Measurements from ENCODE around the gene PXDN.
"Not testable (repeated sequence)": the region's sequence is repeated elsewhere in the genome, so short reads cannot be mapped to it uniquely, and the experiment has no call there.

Gene PXDN

DNA sequence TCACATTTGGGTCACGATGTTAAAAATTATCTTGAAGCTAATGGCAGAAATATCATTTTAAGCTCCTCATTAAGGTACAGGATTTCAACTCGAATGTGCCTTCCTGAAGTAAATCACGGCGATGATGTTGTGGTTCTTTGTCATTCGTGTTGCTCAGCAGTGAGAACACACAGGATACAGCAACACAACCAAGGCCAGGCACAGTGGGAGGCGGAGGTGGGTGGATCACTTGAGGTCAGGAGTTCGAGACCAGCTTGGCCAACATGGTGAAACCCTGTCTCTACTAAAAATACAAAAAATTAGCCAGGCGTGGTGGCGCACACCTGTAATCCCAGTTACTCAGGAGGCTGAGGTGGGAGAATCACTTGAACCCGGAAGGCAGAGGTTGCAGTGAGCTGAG is 43.9 kb downstream of the PXDN start:
- H3K27me3 Mint-ChIP-seq; H3K4me3 Mint-ChIP-seq; ATAC-seq (replicated peaks); DNase-seq; H3K36me3 Mint-ChIP-seq (ENCODE audit: insufficient read depth); H3K4me1 Mint-ChIP-seq (ENCODE audit: low read depth in 2 of 2); H3K27ac Mint-ChIP-seq: not testable (repeated sequence)
- peaks cover 6 to 16% of the 10 kb centered on the region in 2 donors for H3K9me3 Mint-ChIP-seq

DNA sequence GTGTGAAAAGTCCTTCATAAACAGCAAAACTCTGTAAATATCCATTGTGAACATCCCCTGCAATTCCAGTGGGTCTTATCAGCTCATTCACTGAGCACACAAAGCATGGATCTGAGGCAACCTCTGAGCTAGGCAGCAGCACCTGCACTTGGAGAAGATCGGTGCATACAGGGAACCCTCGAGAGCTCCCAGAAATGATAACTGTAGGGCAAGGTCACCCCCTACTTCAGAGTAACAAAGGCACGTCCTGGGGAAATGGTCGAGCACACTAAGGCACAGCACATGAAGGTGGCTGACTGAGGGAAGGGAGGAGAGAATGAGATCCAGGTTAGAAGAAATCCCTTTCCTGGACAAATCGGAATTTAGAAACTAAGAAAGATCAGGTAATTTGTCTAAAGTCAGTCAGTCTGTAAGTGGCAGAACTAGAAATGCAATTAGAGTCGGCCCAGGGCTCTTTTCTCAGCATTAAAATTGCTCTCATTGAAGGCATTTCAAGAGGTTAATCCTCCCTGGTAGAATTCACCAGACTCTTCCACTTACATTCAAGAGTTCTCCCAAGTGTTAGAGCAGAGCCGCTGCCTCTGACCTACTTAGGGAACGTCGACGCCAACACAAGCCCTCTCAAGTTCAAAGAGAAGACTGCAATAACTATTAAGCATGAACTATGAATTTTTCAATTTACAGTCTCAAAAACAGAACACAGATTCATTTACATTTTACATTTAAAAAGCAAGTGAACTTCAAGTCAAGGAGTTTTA is 45.9 kb downstream of the PXDN start:
- no peaks in the 10 kb centered on the region for H3K36me3 Mint-ChIP-seq (ENCODE audit: insufficient read depth)

DNA sequence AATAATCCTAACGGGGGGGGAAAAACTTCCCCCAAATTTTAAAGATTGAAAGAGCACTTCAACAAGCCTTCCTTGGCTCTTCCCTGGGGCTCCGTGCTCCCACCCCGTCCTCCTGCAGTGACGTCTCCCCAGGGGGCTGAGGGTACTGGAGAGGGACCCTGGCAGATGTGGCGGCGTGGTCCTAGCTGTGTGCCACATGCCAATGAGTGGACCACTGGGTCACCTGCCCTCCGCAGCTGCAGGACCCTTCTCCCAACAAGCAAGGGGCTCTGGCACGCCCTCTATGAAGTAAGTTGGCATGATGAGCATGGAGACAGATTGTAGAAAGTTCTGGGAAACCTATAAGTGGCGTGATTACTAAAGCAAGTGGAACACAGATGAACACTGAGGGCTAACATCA is 46.7 kb downstream of the PXDN start:
- H3K27ac Mint-ChIP-seq, result no peak overlapping the region
- no peak overlapping the region for H3K4me3 Mint-ChIP-seq
- no peaks in the 10 kb centered on the region for H3K4me1 Mint-ChIP-seq (ENCODE audit: low read depth in 2 of 2)
- DNase-seq (no peak), ATAC-seq (replicated peaks) (no peak)
- H3K27me3 Mint-ChIP-seq, result no peaks in the 10 kb centered on the region
- no peaks in the 10 kb centered on the region for H3K36me3 Mint-ChIP-seq (ENCODE audit: insufficient read depth)
- H3K9me3 Mint-ChIP-seq, result peaks cover 6 to 16% of the 10 kb centered on the region in 2 donors

More for the DNA sequence above, 45.9 kb downstream of the PXDN start:
- DNase-seq, result no peak
- Mint-ChIP-seq H3K27me3 (no peaks in the 10 kb centered on the region), H3K4me1 (ENCODE audit: low read depth in 2 of 2) (no peaks in the 10 kb centered on the region), H3K9me3 (peaks cover 6 to 16% of the 10 kb centered on the region in 2 donors), H3K27ac (no peak overlapping the region), H3K4me3 (no peak overlapping the region)
- ATAC-seq (replicated peaks), result no peak

DNA sequence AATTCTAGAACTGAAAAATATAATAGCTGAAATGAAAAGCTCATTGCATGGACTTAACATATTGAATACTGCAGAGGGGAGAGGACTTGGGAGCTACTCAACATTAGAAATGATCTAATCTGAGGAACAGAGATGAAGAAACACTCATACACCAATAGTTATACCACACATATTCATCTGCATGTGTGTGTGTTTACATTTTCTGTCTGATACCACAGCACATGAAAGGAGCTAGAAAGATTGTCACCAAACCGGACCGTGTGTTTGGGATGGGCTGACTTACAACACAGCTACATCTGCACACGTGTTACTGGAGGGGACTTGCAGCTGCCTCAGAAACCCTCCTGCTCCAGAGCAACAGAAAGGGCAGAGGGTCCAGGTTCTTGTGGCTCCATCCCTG is 47.8 kb downstream of the PXDN start:
- no peak overlapping the region for H3K4me3 Mint-ChIP-seq

DNA sequence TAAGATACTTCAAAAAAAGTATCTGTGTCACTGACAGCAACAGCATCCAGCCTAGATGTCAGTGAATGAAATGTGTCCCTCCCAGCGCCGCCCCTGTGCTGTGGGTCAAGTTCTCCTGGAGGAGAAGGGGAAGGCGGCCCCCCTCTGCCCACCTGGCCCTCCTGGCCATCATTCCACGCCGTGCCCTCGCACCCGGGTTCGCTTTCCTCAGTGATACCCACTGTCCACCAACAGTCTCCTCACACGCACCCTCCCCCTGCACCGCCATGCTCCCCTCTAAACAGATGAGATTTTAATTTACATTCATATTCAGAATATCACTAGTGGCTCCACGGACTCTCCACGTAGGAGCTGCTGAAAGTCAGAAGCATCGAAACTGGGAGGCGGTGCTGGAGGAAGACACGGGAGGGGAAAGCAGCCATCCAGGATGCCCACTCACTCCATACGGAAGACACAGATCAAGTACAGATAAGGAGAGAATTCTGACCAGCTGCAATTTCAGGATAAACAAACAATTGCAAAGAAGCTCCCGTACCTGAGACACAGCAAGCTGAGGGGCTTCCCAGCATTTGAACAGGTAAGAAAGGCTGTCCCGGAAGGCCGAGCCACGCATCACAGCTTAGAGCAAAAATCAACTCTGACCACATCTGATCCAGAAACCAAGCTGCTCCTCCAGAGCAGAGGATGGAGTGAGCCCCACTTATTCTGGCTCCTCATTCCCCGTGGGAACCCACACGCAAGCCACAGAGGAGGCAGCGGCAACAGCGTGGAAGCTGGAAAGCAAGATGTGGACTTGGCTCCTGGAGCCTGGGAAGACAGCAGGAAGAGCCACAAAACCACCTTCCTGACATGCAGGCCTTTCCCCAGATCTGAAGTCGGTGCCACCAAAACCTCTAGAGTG is 49.7 kb downstream of the PXDN start:
- peaks cover 6 to 16% of the 10 kb centered on the region in 2 donors for H3K9me3 Mint-ChIP-seq
- H3K27me3 Mint-ChIP-seq, result no peaks in the 10 kb centered on the region
- ATAC-seq (replicated peaks) (no peak), DNase-seq (no peak)
- H3K4me1 Mint-ChIP-seq (ENCODE audit: low read depth in 2 of 2), result no peaks in the 10 kb centered on the region
- H3K36me3 Mint-ChIP-seq (ENCODE audit: insufficient read depth), result no peaks in the 10 kb centered on the region
- no peak overlapping the region for H3K4me3 Mint-ChIP-seq
- H3K27ac Mint-ChIP-seq, result no peak overlapping the region

More for the DNA sequence above, 47.8 kb downstream of the PXDN start:
- Mint-ChIP-seq H3K27me3 (no peaks in the 10 kb centered on the region), H3K27ac (no peak overlapping the region), H3K9me3 (peaks cover 6 to 16% of the 10 kb centered on the region in 2 donors), H3K4me1 (ENCODE audit: low read depth in 2 of 2) (no peaks in the 10 kb centered on the region), H3K36me3 (ENCODE audit: insufficient read depth) (no peaks in the 10 kb centered on the region)
- ATAC-seq (replicated peaks) (no peak), DNase-seq (no peak)

DNA sequence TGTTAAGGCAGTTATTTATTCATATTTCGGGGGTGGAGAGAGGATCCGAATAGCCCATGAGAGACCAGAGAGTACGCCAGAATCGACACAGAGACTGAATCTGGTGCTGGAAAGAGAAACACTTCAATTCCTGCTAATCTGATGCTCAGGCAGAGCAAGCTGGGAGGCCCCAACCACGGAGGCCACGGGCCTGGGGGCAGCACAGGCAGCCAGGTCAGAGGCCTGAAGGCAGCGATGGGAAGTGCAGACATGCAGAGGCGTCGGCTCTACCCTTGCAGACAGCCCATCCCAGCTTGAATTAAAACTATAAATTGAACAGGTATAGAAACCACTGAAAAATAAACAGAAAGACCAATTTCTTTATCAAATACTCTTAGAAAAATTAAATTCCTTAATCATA is 50.6 kb downstream of the PXDN start:
- DNase-seq, result no peak
- Mint-ChIP-seq H3K27me3 (no peaks in the 10 kb centered on the region), H3K27ac (no peak overlapping the region), H3K36me3 (ENCODE audit: insufficient read depth) (no peaks in the 10 kb centered on the region), H3K4me1 (ENCODE audit: low read depth in 2 of 2) (no peaks in the 10 kb centered on the region), H3K4me3 (no peak overlapping the region), H3K9me3 (peaks cover 6 to 16% of the 10 kb centered on the region in 2 donors)
- ATAC-seq (replicated peaks), result no peak

DNA sequence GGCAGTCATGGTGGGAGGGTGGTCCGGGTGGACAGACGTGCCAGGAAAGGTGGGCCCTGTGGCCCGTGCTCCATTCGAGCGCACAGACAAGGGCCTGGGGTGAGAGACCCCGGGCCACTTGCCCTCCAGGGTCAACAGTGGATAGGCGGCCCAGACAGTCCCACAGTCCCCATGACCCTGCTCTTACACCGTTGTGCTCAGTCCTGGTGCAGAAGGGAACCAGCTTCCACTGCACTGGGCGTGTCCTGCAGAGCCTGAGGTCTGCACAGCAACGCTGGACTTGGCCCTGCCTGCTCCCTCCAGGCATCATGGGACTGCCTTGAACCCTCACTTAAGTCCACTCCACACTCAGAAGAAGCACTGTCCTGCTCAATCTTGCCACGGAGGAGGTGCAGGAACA is 52.0 kb downstream of the PXDN start:
- Mint-ChIP-seq H3K4me1 (ENCODE audit: low read depth in 2 of 2) (no peaks in the 10 kb centered on the region), H3K9me3 (peaks cover 4 to 7% of the 10 kb centered on the region in 2 donors), H3K27me3 (no peaks in the 10 kb centered on the region), H3K27ac (no peak overlapping the region), H3K4me3 (no peak overlapping the region), H3K36me3 (ENCODE audit: insufficient read depth) (no peaks in the 10 kb centered on the region)
- DNase-seq, result no peak
- ATAC-seq (replicated peaks), result no peak

DNA sequence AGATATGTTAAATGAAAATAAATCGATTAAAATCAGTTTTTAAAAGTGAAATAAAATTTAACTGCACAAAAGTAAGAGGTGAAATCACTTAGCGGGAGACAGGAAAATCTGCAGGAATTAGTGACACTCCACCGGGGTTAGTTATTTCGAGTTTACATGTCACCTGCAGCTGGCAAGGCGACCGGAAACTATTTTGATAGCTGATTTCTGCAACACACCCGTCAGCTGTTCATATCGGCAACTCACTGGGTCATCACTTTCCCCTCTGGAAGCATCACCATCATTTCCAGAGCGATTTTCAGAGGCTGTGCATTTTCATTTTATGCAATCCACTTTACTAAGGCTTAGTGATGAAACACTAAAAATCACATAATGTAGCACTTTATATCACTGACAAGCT is 52.9 kb downstream of the PXDN start:
- ATAC-seq (replicated peaks), result no peak
- no peaks in the 10 kb centered on the region for H3K4me1 Mint-ChIP-seq (ENCODE audit: low read depth in 2 of 2)
- H3K27me3 Mint-ChIP-seq, result peaks cover 5 to 7% of the 10 kb centered on the region in 2 donors
- H3K4me3 Mint-ChIP-seq, result no peak overlapping the region
- no peaks in the 10 kb centered on the region for H3K36me3 Mint-ChIP-seq (ENCODE audit: insufficient read depth)
- DNase-seq, result no peak
- peaks cover 3 to 9% of the 10 kb centered on the region in 2 donors for H3K9me3 Mint-ChIP-seq
- H3K27ac Mint-ChIP-seq, result no peak overlapping the region

DNA sequence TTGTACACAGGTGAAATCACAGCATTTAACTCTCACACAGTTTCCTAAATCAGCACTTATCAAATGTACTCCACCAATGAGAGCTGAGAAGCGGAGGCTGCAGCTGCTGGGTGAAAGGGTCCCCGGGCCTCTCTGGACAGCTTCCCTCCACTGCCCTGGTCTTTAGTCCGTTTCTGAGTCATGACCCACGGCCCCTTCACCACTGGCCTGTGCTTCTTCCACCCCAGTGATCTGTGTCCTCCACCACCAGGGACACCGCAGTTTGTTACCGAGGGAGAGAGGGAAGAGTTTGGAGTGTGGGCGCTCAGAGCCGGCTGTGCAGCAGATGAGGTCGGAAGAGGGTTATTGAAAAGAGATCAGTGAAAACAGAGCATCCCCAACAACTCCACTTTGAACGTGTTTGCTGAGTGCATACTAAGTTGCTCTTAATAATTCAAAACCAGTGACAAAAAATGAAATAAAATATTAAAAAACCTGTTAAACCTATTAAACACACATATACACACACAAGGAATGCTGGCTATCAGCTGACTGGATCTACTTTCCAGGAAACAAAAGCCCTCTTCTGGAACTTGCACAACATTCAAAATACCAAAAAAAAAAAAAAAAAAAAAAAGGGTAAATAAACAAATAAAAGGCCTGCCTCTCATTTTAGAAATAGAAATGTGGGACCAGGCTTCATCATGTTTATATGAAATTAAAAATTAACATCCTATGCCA is 54.1 kb downstream of the PXDN start:
- DNase-seq, result no peak
- no peaks in the 10 kb centered on the region for H3K4me1 Mint-ChIP-seq (ENCODE audit: low read depth in 2 of 2)
- no peak overlapping the region for H3K4me3 Mint-ChIP-seq
- H3K36me3 Mint-ChIP-seq (ENCODE audit: insufficient read depth), result no peaks in the 10 kb centered on the region
- peaks cover 8 to 11% of the 10 kb centered on the region in 2 donors for H3K27me3 Mint-ChIP-seq
- peaks cover 0 to 5% of the 10 kb centered on the region in 2 donors for H3K9me3 Mint-ChIP-seq
- ATAC-seq (replicated peaks), result no peak
- H3K27ac Mint-ChIP-seq, result no peak overlapping the region

DNA sequence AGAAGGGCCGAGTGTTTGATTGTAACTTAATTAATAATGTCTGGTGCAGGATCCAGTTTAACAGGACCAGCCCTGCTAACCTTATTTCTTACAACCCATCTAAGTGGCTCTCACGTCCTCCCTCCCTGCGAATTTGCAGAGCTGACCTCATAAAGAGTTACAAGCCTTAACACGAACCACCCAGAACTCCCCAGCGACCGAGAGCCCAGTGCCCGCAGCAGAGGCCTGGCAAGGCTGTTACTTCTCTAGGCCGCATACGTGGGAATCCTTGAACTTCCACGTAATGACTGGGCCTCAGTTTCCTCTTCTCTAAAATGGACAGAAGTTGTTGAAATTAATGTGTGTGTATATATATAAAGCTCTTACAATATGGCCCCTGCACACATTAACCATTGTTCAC is 55.5 kb downstream of the PXDN start:
- no peaks in the 10 kb centered on the region for H3K4me1 Mint-ChIP-seq (ENCODE audit: low read depth in 2 of 2)
- no peak overlapping the region for H3K4me3 Mint-ChIP-seq

DNA sequence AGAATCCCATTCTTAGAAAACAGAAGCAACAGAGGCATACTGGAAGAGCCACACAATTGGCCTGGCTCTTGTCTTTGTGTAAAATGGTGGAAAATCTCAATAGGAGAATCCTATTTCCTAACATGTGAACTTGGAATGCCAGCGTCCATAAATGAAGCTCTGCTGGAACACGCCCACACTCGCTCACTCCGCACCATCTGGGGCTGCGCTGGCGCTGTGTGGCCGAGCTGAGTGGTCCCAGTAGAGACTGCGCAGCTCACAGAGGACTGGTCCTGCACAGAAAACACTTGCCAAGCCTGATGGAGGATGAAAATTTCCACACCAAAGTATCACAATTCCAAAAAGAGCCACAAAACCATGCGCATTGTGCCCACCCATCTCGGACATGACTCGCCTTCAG is 56.2 kb downstream of the PXDN start:
- Mint-ChIP-seq H3K36me3 (ENCODE audit: insufficient read depth) (no peaks in the 10 kb centered on the region), H3K4me3 (no peak overlapping the region), H3K4me1 (ENCODE audit: low read depth in 2 of 2) (no peaks in the 10 kb centered on the region), H3K9me3 (peaks cover 0 to 5% of the 10 kb centered on the region in 2 donors), H3K27me3 (peaks cover 8 to 11% of the 10 kb centered on the region in 2 donors), H3K27ac (no peak overlapping the region)
- ATAC-seq (replicated peaks) (no peak), DNase-seq (no peak)

More for the DNA sequence above, 55.5 kb downstream of the PXDN start:
- no peak for ATAC-seq (replicated peaks)
- no peak for DNase-seq
- no peak overlapping the region for H3K27ac Mint-ChIP-seq
- H3K27me3 Mint-ChIP-seq, result peaks cover 8 to 11% of the 10 kb centered on the region in 2 donors
- H3K36me3 Mint-ChIP-seq (ENCODE audit: insufficient read depth), result no peaks in the 10 kb centered on the region
- H3K9me3 Mint-ChIP-seq, result peaks cover 0 to 5% of the 10 kb centered on the region in 2 donors

DNA sequence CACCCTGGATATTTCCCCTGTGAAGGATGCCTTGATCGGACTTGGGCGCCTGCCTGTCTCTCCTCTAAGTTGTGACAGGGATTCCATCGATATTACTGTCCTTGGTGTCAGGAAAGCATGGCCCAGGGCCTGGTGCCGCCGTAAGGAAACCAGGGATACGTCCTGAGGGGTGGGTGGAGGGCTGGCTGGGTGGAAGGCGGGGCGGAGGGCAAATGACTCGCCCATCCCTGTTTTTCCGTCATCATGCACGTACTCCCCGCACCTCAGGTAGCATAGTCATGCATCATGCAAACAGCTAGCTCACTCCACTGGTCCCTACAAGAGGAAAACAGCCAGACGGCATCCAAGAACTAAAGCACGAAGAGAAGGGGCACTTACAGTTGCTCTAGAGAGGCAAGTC is 57.1 kb downstream of the PXDN start:
- Mint-ChIP-seq H3K9me3 (peaks cover 0 to 5% of the 10 kb centered on the region in 2 donors), H3K4me3 (no peak overlapping the region), H3K4me1 (ENCODE audit: low read depth in 2 of 2) (no peaks in the 10 kb centered on the region), H3K27me3 (peaks cover 8 to 11% of the 10 kb centered on the region in 2 donors), H3K27ac (no peak overlapping the region), H3K36me3 (ENCODE audit: insufficient read depth) (no peaks in the 10 kb centered on the region)
- DNase-seq, result no peak
- no peak for ATAC-seq (replicated peaks)

DNA sequence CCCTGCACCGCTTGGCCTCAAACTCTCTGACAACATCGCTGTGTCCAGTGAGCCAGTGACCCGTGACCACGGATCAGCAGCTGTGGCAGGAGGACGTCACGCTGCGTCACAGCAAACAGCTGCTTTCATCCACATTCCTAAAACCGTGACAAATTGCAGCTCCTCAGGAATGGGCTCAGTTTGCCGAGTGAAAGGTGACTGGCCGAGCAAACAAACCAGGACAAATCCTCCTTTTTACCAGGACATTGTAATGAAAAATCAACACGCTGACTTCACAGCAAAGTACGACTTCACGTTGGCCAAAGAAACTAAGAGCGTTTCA is 57.6 kb downstream of the PXDN start:
- ATAC-seq (replicated peaks) (no peak), DNase-seq (no peak)
- no peaks in the 10 kb centered on the region for H3K36me3 Mint-ChIP-seq (ENCODE audit: insufficient read depth)
- H3K4me3 Mint-ChIP-seq, result no peak overlapping the region
- H3K27ac Mint-ChIP-seq, result no peak overlapping the region
- no peaks in the 10 kb centered on the region for H3K4me1 Mint-ChIP-seq (ENCODE audit: low read depth in 2 of 2)
- peaks cover 0 to 5% of the 10 kb centered on the region in 2 donors for H3K9me3 Mint-ChIP-seq
- H3K27me3 Mint-ChIP-seq, result peaks cover 8 to 11% of the 10 kb centered on the region in 2 donors
